Neuronal stem cell (in vitro differentiated cells): ENCODE results near the gene BCAN.

Experiments used
- DNase-seq: peaks from one replicate; pipeline ENCODE4 v3.0.0-alpha.2; 2013; ENCODE audit warnings: low spot score
- H2AFZ ChIP-seq: one replicate; pipeline ENCODE4 v1.6.1; 2013; ENCODE audit warnings: mild to moderate bottlenecking, low read length, inconsistent platforms
- H2AK5ac ChIP-seq: 2 replicates; pipeline ENCODE4 v1.6.1; 2013; ENCODE audit warnings: low read depth, mild to moderate bottlenecking, inconsistent platforms, low read length, moderate library complexity, mixed read lengths
- H2BK120ac ChIP-seq: 2 replicates; pipeline ENCODE4 v1.6.1; 2013; ENCODE audit warnings: low read depth, mild to moderate bottlenecking, inconsistent platforms, low read length, moderate library complexity, mixed read lengths
- H2BK12ac ChIP-seq: one replicate; pipeline ENCODE4 v1.6.1; 2013; ENCODE audit warnings: low read length, inconsistent platforms
- H2BK15ac ChIP-seq: 2 replicates; pipeline ENCODE4 v1.6.1; 2013; ENCODE audit warnings: mild to moderate bottlenecking, low read length, inconsistent platforms, mixed read lengths
- H2BK5ac ChIP-seq: one replicate; pipeline ENCODE4 v1.6.1; 2013; ENCODE audit warnings: inconsistent platforms, mild to moderate bottlenecking, low read length, moderate library complexity
- H3K14ac ChIP-seq: one replicate; pipeline ENCODE4 v1.6.1; 2013; ENCODE audit warnings: low read length, inconsistent platforms
- H3K18ac ChIP-seq: 2 replicates; pipeline ENCODE4 v1.6.1; 2013; ENCODE audit warnings: low read length, inconsistent platforms
- H3K23ac ChIP-seq: 2 replicates; pipeline ENCODE4 v1.6.1; 2013; ENCODE audit warnings: low read depth, mild to moderate bottlenecking, mixed read lengths, low read length, inconsistent platforms; ENCODE audit not compliant: poor library complexity
- H3K27ac ChIP-seq: replicated peaks from 3 replicates; pipeline ENCODE4 v1.5.1; 2013; ENCODE audit warnings: low read length, inconsistent platforms
- H3K27me3 ChIP-seq, 3 experiments: 2 replicates each; pipeline ENCODE4 v1.6.1; 2013; ENCODE audit warnings: low read length in 3 of 3, mild to moderate bottlenecking in 2 of 3, inconsistent platforms in 1 of 3, low read depth in 1 of 3, mixed read lengths in 1 of 3, moderate library complexity in 1 of 3; ENCODE audit not compliant: control insufficient read depth in 3 of 3, insufficient read depth in 3 of 3
- H3K36me3 ChIP-seq, 2 donors: replicated peaks in 1 of 2; 2 replicates each; pipeline ENCODE4 v1.6.1; 2013; ENCODE audit warnings: low read length in 2 of 2; ENCODE audit not compliant: control insufficient read depth in 2 of 2, insufficient read depth in 2 of 2
- H3K4ac ChIP-seq: 2 replicates; pipeline ENCODE4 v1.6.1; 2013; ENCODE audit warnings: inconsistent platforms, mild to moderate bottlenecking, low read length, moderate library complexity
- H3K4me1 ChIP-seq, 2 donors: 1 replicate in 1 of 2; 2 replicates in 1 of 2; pipeline ENCODE4 v1.6.1; 2013; ENCODE audit warnings: low read length in 2 of 2, low read depth in 1 of 2; ENCODE audit not compliant: control insufficient read depth in 2 of 2, insufficient read depth in 1 of 2
- H3K4me2 ChIP-seq: one replicate; pipeline ENCODE4 v1.6.1; 2013; ENCODE audit warnings: mild to moderate bottlenecking, low read length, inconsistent platforms; ENCODE audit not compliant: insufficient read depth, poor library complexity, severe bottlenecking
- H3K4me3 ChIP-seq, 2 donors: 2 replicates each; pipeline ENCODE4 v1.5.1; 2013; ENCODE audit warnings: low read length in 2 of 2, mild to moderate bottlenecking in 2 of 2, inconsistent platforms in 1 of 2, moderate library complexity in 1 of 2
- H3K79me1 ChIP-seq: one replicate; pipeline ENCODE4 v1.6.1; 2013; ENCODE audit warnings: low read depth, mild to moderate bottlenecking, inconsistent platforms, low read length, moderate library complexity
- H3K9ac ChIP-seq: one replicate; pipeline ENCODE4 v1.6.1; 2013; ENCODE audit warnings: mild to moderate bottlenecking, low read depth, low read length, inconsistent platforms; ENCODE audit not compliant: poor library complexity
- H3K9me3 ChIP-seq, 2 donors: replicated peaks in 1 of 2; 2 replicates each; pipeline versions ENCODE3 to v1.6.1; 2013; ENCODE audit warnings: low read length in 2 of 2, mild to moderate bottlenecking in 2 of 2, inconsistent platforms in 1 of 2, low read depth in 1 of 2, mixed read lengths in 1 of 2, moderate library complexity in 1 of 2; ENCODE audit not compliant: control insufficient read depth in 2 of 2, insufficient read depth in 1 of 2
- H4K8ac ChIP-seq: one replicate; pipeline ENCODE4 v1.6.1; 2013; ENCODE audit warnings: low read depth, mild to moderate bottlenecking, inconsistent platforms, low read length, moderate library complexity
- H4K91ac ChIP-seq: one replicate; pipeline ENCODE4 v1.6.1; 2013; ENCODE audit warnings: low read length, low read depth, mild to moderate bottlenecking, inconsistent platforms; ENCODE audit not compliant: poor library complexity
- WGBS, 2 donors: extraction: QIAGEN DNeasy Blood & Tissue Kit; methylation state at CpG; one replicate each; pipeline ENCODE4 v1.1.7; 2013; ENCODE audit warnings: missing lambda C conversion rate in 2 of 2, mixed read lengths in 1 of 2; ENCODE audit not compliant: insufficient read length in 2 of 2, insufficient replicate concordance in 1 of 2; ENCODE audit errors: extremely low coverage in 2 of 2; 5-methylcytosine and 5-hydroxymethylcytosine counted together

Gene BCAN

GRCh38 chr1:156677616-156678596 lies 36.0 kb downstream of the BCAN start:
- Histone ChIP-seq H3K79me1 (peaks cover 12% of the 10 kb centered on the region), H3K27ac (peak overlapping the region; percentile 58)
- WGBS, 2 donors: no CpG with 5 or more reads among the region's 22 CpGs

GRCh38 chr1:156680056-156680455 lies 38.1 kb downstream of the BCAN start:
- Histone ChIP-seq H3K27me3 (peaks cover 0 to 58% (median 0%) of the 10 kb centered on the region in 3 experiments), H3K18ac (no peak overlapping the region), H3K79me1 (peaks cover 3% of the 10 kb centered on the region), H3K23ac (no peak overlapping the region), H2AK5ac (no peak overlapping the region), H2BK5ac (no peak overlapping the region), H3K9me3 (no peaks in the 10 kb centered on the region), H3K4me2 (no peak overlapping the region), H3K4me3 (no peak overlapping the region), H3K9ac (no peak overlapping the region), H3K14ac (no peak overlapping the region), H3K4ac (no peak overlapping the region), H2BK120ac (no peak overlapping the region), H4K8ac (no peak overlapping the region), H3K4me1 (peaks cover 8 to 13% of the 10 kb centered on the region in 2 donors), H2AFZ (no peak overlapping the region), H2BK12ac (no peak overlapping the region), H2BK15ac (no peak overlapping the region), H4K91ac (no peak overlapping the region), H3K27ac (no peak overlapping the region), H3K36me3 (peaks cover 2 to 10% of the 10 kb centered on the region in 2 donors)
- no CpG with 5 or more reads among the region's 2 CpGs for WGBS, 2 donors
- no peak for DNase-seq

More at GRCh38 chr1:156677616-156678596, 36.0 kb downstream of the BCAN start:
- H2AK5ac ChIP-seq: no peak overlapping the region
- H3K9me3 ChIP-seq: no peaks in the 10 kb centered on the region
- H3K4me2 ChIP-seq: no peak overlapping the region
- no peak overlapping the region for H3K23ac ChIP-seq
- no peak overlapping the region for H3K14ac ChIP-seq
- H2BK15ac ChIP-seq: no peak overlapping the region
- DNase-seq: peak; percentile 86
- H3K4me1 ChIP-seq: peaks cover 23 to 30% of the 10 kb centered on the region in 2 donors
- H3K18ac ChIP-seq: peak overlapping the region; percentile 61
- H3K9ac ChIP-seq: no peak overlapping the region
- H3K4ac ChIP-seq: no peak overlapping the region
- no peak overlapping the region for H4K91ac ChIP-seq
- H2AFZ ChIP-seq: peak overlapping the region; percentile 65
- H2BK12ac ChIP-seq: no peak overlapping the region
- H3K27me3 ChIP-seq: peaks cover 0 to 42% (median 0%) of the 10 kb centered on the region in 3 experiments
- no peak overlapping the region for H2BK120ac ChIP-seq
- H3K4me3 ChIP-seq: peak overlapping the region; percentile 66 to 83
- peaks cover 14 to 26% of the 10 kb centered on the region in 2 donors for H3K36me3 ChIP-seq
- H2BK5ac ChIP-seq: peak overlapping the region; percentile 100
- H4K8ac ChIP-seq: no peak overlapping the region

- no peak for DNase-seq
- no peak overlapping the region for H3K4me3 ChIP-seq
- H2BK120ac ChIP-seq: no peak overlapping the region
- H3K9me3 ChIP-seq: no peaks in the 10 kb centered on the region
- no peak overlapping the region for H3K18ac ChIP-seq
- H3K4me1 ChIP-seq: peaks cover 8 to 9% of the 10 kb centered on the region in 2 donors
- H2BK12ac ChIP-seq: peak overlapping the region; percentile 48
- no peak overlapping the region for H3K9ac ChIP-seq
- no peak overlapping the region for H4K8ac ChIP-seq
- H2BK5ac ChIP-seq: peak overlapping the region; percentile 16
- peak overlapping the region; percentile 59 for H3K4ac ChIP-seq
- H2BK15ac ChIP-seq: peak overlapping the region; percentile 92
- no peak overlapping the region for H4K91ac ChIP-seq
- no peak overlapping the region for H3K4me2 ChIP-seq
- no peak overlapping the region for H3K27ac ChIP-seq
- no peaks in the 10 kb centered on the region for H3K36me3 ChIP-seq
- no peak overlapping the region for H3K14ac ChIP-seq
- H3K79me1 ChIP-seq: peaks cover 2% of the 10 kb centered on the region
- no CpG with 5 or more reads among the region's 8 CpGs for WGBS, 2 donors
- H2AK5ac ChIP-seq: peak overlapping the region; percentile 70
- no peak overlapping the region for H3K23ac ChIP-seq
- H2AFZ ChIP-seq: no peak overlapping the region
- peaks cover 0 to 62% (median 0%) of the 10 kb centered on the region in 3 experiments for H3K27me3 ChIP-seq
These were observed 39.5 kb downstream of the BCAN start for GRCh38 chr1:156681196-156681960.
